HG03439 (cell line): ENCODE results near the gene CXorf38.

Source experiments
- ATAC-seq: cut with Tn5 transposase; IDR thresholded peaks from one replicate; pipeline ENCODE4 v1.9.1; 2021; ENCODE audit warnings: mild to moderate bottlenecking, moderate library complexity; ENCODE audit not compliant: unreplicated experiment

The CXorf38 gene, protein sequence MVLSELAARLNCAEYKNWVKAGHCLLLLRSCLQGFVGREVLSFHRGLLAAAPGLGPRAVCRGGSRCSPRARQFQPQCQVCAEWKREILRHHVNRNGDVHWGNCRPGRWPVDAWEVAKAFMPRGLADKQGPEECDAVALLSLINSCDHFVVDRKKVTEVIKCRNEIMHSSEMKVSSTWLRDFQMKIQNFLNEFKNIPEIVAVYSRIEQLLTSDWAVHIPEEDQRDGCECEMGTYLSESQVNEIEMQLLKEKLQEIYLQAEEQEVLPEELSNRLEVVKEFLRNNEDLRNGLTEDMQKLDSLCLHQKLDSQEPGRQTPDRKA

DNA sequence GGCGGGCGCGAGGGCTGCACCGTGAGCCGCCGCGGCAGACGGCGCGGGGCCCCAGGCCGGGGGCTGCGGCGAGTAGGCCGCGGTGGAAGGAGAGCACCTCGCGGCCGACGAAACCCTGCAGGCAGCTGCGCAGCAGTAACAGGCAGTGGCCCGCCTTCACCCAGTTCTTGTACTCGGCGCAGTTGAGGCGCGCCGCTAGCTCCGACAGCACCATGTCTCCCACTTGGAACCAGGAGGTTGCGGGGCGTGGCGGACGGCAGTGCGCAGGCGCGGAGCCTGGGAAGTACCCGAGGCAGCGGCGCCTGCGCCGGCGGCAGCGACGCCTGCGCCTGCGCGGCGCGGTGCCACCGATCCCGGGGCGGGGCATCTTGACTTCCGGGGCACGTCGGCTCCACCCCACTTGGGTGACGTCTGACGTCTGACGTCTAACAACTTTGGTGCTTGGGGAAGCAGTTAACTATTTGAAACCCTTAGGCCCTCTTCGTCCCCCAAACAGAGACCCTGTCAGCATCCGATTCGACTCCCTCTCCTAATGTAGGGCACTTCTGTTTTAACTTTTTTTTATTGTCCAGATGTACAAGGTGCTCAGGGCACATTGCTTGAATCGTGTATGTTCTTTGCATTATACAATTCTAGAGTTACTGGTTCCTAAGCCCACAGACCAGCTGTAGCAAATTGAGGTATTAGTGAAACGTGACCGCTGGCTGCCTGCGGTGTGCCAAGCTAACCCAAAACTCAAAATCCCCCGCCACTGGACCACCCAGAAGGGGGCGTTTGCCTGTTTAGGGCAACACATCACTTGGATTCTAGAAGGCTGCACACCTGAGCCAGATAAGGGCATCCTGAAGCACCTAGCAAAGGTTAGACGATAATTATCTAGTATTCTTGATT is at the start of gene CXorf38:
TSS of gene CXorf38 (minus strand) at position 255 of the 891 bp plus-strand sequence. CDS start at position 214, 41 bp downstream.
- ATAC-seq: peak; percentile 69

DNA sequence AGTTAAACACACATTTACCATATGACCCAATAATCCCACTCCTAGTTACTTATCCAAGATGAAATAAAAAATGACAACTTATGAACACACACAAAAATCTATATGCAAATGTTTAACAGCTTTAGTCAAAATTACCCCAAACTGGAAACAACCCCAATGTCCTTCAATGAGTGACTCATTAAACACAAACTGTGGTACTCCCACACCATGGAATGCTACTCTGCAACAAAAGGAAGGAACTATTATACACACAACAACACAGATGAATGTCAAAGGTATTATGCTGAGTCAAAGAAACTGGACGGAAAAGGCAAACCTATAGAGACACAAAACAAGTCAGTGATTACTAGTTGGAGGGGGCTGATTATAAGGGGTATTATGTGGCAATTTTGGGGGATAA is 47.4 kb upstream of the CXorf38 start:
- ATAC-seq: no peak

DNA sequence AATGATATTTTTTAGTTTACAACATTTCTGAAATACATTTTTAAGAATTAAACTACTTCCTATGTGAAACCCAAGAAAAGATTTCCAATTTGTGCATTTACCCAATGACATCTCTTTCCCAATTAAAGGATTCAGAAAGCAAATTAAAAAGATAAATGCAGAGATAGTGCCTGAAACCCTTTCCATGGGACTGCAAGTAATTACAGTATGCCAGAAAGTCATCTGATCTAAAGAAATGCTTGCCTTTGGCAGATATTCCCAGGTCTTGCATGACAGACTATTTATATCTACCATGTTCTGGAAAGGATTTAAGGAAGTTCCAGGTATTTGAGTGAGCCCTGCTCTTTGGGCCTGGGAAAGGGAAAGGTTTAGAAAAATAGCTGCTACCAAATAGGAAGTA is 41.6 kb upstream of the CXorf38 start:
- no peak for ATAC-seq

DNA sequence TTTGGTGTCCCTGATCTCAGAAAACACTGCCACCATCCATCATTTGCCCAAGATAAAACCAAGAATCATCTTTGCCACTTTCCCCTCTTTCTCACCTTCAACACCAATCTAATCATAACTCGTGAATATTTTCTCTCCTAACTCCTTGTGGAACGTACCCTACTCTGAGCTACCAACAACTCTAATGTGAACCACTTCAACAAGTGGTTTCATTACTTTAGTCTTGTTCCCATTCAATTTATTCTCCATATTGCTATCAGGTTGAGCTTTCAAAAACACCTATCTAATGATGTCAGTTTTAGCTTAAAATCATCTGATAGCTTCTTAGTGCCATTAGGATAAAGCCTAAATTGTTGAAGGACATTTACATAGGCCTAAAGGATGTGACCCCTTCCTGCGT is 39.8 kb upstream of the CXorf38 start:
- no peak for ATAC-seq

DNA sequence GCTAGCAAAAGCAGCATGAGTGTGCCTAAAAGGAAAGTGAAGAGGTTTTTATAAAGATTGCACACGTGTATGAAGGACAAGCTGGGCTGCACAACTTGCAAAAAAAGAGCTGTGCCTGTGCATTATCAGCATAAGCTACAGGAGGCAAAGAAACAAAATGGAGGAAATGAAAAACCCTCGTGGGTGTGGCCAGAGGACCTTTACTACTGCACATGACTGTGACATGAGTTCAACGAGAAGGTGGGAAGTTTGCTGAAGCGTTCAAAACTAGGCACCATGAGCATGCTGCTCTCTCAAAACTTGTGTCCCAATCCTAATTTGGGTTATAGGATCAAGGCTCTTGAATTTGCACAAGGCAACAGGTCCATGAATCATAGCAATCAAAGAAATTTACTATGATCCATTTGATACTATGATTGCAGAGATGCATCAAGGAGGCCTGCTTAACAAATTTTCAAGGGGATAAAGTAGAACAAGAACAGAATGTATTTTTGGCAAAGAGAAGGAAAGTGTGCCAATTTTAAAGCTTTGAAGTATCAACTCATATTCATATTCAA is 38.1 kb upstream of the CXorf38 start:
- ATAC-seq: no peak

DNA sequence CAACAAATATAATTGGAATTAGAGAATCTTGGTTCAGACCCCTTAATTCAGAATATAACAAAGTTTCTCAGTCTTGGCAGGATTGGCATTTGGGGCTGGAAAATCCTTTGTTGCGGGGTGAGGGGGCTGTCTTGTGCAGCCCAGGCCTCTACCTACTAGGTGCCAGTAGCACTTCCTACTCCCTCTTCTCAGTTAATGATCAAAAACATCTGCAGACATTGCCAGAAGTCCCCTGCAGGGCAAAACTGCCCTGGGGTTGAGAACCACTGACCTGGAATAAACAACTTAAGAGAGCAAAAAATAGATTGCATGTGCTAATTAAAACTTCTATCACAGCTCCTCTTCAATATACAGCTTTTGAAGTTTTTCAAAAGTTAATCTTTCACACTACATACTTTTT is 36.7 kb upstream of the CXorf38 start:
- ATAC-seq: no peak

DNA sequence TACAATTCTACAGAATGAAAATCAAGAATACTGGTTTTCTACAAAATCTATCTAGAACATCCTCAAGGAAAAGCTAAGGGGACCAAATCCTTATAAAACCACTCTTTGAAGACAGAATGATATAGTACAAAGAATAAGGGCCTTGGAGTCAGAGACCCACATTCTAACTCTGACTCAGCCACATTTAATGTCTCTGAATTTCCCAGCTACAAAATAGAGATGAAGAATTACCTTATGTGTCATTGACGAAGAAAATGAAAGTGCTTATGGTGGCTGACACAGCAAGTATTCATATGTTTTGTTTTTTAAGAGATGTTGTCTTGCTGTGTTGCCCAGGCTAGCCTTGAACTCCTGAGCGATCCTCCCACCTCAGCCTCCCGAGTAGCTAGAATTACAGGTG is 35.9 kb upstream of the CXorf38 start:
- ATAC-seq: no peak

DNA sequence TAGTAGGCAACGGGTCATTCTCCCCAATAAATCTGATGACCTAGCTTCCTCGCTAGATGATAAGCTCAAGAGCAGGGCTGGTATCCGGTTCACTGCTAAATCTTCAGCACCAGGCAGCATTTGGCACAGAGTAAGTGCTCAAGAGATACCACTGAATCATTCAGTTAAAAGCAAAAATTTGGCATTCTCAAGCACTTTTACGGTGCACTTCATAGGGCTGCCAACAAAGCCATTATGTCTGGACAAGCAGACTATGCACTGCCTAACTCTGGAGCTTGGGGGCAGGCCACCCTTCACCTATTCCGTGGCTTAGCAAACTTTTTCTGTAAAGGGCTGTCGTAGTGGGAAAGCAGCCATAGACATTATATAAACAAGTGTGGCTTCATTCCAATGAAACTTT is 23.8 kb upstream of the CXorf38 start:
- no peak for ATAC-seq

DNA sequence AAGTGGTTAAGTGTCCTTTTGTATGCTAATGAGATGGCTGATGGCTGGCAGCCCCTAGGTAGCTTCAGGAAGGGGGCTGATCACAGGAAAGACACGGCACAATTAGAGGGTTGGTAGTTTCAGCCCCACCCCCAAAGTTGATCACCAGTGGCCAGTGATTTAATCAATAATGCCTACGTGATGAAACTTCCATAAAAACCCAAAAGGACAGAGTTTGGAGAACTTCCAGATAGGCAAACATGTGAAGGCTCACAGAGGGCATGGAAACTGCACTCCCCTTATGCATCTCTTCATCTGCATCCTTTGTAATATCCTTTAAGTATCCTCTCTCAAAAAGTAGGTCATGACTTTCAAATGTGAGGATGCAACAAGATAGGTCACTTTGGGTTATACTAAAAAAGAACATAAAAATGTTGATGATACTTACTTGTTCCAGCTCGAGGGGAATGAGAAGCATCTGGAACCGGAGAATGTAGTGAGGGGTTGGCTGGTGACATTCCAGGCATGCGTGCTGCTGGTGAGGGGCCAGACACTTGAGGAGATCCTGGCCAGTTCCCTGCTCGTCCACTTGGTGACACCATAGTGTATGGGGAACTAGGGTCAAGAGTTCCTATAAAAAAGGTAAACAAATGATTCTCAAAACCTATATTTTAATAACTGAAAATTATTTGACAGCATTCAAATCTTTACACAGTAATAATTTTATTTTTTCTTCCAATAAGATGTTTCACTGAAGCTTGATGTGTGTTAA is 16.7 kb upstream of the CXorf38 start:
- no peak for ATAC-seq

DNA sequence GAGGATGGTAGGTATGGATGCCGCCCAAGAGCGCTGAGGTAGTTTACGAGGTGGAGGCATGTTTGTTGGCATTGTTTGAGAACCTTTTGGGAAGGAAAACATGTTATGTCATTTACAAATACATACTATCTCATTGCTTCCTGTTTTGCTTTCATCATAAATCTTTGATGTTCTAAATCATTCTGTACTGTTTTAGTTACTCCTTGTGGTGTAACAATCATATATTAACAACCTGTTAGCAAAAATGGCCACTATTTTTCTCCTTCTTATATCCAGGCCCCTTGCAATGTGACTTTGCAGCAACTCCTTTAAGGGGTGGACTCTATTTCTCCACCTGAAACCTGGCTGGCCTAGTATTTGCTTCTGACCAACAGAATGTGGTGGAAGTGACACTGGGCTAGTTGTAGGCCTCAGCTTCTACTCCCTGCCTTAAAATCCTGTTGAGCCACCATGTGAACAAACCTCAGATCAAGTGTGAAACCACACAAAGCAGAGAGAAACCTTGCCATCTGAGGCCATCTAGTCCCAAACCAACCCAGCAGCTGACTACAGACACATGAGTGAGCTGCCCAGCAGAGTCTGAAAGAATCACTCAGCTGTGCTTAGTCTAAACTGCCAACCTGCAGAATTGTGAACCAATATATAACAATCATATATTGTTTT is 15.8 kb upstream of the CXorf38 start:
- no peak for ATAC-seq

DNA sequence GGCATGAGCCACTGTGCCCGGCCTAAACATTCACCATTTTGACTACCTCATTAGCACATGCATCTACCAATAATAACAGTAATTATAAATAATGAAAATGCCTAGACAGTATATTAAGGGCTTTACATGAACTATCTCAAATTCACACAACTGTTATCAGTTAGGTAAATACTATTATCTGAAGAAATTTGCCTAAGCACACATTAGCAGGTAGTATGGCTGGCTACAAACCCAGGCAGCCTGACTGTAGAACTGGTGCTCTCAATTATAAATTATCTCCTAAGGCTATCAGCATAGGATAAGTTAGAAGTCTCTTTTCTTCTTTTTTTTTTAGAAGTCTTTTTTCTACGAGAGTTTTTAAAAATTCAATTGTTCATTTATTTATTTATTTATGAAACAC is 14.1 kb upstream of the CXorf38 start:
- ATAC-seq: no peak

DNA sequence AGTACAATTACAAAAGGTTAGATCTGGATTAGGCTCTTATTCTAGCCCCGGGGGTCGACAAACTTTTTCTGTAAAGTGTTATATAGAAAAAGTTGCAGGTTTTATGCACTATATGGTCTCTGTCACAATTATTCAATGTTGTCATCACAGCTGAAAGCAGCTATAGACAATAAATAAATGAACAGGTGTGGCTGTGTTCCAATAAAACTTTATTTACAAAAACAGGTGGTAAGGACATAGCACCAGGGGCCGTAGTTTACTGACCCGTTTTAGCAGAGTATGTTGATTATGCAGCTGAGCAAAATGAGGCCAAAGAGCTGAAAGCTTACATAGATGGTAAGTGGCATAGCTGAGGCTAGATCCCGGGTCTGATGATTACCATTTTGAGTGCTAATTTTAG is 13.0 kb upstream of the CXorf38 start:
- no peak for ATAC-seq

DNA sequence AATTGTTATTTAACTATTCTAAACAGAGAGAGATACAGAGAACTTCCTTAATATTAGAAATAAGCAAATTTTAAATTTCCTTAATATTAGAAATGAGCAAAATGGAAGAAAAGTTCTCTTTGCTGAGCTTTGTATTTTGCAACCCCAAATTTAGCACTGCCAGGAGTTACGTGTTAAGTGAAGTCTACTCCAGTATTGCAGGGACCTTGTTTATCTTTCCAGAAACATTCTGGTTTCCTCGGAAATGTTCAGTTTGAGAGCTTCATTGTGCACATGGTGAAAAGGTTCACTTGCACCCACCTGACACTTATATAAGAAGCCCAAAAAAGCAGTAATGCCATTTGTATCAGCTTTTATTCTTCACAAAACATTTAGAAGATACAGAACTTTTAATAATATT is 6.2 kb upstream of the CXorf38 start:
- no peak for ATAC-seq

DNA sequence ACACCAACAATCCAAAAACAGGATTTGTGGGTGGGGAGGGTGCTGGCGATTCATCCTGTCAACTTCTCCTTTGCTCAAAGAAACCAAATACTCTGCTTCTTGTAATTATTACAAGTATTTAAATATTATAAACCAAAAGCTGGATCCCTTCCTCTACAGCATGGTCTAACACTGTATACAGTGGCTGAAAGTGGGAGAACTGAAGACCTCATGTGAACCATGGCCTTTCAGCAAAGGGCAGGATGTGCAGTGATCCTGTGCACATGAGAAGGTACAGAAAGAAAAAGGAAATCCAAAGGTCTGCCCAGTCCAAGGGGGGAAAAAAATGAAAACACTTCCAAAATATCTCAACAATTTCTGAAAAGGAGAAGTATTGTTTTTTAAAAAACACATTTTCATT is 5.3 kb upstream of the CXorf38 start:
- ATAC-seq: no peak

DNA sequence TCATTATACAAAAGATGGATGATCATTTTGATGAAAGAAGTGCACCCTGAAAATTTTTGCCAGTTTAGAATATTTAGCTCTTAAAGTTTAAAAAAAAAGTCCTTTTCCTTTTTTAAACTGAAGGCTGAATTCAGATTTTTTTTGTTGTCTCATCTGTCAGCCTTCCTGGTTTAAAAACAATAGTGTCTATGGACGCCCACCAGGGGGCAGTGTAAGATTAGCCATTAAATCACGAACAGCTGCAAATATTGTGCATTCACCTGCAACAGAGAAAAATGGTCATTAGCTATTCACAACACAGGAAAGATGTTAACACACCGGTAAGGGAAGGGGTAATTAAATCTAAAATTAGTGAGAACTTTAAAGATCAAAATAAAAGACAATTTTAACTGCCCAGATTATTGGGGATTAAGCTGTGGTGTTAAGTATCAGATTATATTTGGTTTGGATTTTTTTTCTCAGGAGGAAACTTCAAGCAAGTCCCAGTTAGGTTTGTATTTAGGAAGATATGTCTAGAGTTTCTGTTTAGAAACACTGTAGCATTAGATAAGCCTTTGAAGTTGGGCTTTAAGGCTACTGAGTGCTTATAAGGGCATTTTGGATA is 4.4 kb upstream of the CXorf38 start:
- ATAC-seq: no peak

DNA sequence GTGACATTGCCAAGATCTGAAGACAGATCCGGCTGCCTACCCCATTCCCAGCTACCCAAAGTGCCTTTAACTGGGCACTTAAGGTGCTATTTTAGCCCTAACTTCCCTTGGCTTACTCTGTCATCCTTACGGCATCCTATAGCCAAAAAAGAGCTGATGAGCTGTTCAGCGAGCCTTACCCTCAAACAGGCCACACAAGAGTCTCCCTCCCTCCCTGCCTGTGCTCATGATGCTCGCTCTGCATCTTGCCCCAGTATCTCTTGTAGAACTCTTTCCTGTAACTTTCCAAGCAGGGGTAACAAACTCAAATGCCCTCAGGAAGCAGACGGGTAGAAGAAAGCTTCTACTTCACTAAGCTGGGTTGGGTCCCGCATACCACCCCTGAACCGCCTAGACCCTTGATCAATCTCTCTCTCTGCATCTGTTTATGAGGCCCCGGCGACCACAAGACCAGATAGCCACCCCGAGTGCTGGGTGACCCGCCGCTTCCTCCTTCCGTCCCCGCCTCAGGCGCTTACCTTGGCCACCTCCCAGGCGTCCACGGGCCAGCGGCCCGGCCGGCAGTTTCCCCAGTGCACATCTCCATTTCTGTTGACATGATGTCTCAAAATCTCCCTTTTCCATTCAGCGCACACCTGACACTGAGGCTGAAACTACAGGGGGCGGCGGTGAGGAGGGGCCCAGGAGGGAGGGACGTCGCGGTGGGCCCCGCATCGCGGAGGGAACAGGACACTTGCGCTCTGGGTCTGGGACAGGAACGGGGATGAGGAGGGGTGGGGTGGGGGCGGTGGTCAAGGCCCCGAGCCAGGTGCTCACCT is 663 bp downstream of the CXorf38 start:
- ATAC-seq: peak; percentile 31

DNA sequence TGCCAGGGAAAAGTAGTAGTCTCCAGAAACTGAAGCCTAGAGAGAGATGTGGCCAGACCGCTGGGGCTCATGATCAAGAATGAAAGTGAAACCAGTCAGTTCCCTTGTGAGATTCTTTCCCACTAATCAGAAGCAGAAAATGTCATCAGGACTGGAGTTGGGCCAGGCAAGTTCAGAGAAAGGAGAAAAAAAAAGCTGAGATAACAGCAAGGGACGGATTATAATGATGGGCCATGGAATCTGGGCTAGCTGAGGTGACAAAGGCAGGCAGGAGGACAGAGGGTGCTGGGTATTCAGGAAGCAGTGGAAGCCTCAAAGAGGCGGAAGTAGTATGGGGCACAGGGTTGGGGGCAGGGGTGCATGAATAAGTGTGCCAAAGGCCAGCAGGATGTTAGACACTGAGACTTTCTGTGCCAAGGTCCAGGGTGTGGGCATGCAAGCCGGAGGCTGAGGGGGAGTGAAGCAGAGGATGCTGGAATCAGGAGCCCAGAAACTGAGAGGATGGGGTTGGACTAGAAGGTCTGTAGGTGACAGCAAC is 2.5 kb downstream of the CXorf38 start:
- ATAC-seq: no peak

DNA sequence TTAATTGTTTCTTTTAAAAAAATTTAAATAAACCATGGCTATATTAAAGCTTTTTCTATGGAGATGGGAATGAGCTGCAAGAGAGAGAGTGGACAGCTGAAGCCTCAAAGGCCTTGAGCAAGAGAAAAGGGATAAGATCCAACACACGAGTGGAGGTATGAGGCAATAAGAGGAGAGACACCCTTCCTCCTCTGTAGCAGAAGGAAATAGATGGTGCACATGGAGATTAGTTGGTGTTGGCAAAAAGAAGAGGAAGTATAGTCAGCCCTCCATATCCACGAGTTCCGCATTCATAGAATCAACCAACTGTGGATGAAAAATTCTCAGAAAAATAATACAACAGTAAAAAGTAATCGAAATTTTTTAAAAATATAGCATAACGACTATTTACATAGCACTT is 3.2 kb downstream of the CXorf38 start:
- ATAC-seq: no peak

DNA sequence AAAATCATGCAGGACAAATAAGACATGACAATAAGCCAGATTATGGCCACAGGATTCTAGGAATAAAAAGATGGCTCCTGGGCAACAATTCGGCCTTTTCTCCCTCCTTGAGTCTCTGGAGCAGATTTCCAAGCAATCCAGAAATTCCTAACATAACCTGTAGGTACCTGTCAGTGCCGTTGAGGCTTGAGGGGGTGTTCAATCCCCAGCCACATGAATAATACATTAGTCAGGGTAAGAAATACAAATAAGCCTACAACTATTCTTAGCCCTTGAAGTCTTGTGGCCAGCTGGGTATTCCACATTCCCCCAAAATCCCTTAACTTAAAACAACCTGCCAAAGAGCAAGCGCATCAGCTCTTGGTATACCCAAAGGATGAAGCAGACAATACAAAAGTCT is 9.7 kb downstream of the CXorf38 start:
- no peak for ATAC-seq
